ENCODE measurements around the gene EIF3K. TPM values are rescaled to one million over a fixed set of nuclear protein-coding genes. Genes with fewer than 3 reads are reported as not detected.

Gene EIF3K
- total and polyA plus RNA-seq, 2 of the 8 experiments (the other 6 are each of a cell fraction or from before 2014, with no cell fraction given) = 329 to 937 TPM

GRCh38 chr19:38580080-38580479 is 38.9 kb upstream of the EIF3K start:
- TF ChIP-seq EP300 (IDR thresholded peaks at IDR 0.05; ENCODE audit: borderline replicate concordance in 1 of 2, low read depth in 2 of 2, low read length in 2 of 2) = no peak
- TF ChIP-seq CBX5 (IDR thresholded peaks at IDR 0.05; ENCODE audit: low read depth, low read length) = no peak
- TF ChIP-seq BCL11A (IDR thresholded peaks at IDR 0.05; ENCODE audit: low read depth in 2 of 2, low read length in 2 of 2) = no peak
- TF ChIP-seq KDM5A (IDR thresholded peaks at IDR 0.05; ENCODE audit: low read length) = no peak
- FAIRE-seq (no peak), DNase-seq (ENCODE audit: low read depth in 1 of 2, low spot score in 2 of 2) (no peak)
- no peak overlapping the region for H2BK120ac ChIP-seq (replicated peaks; ENCODE audit: low read depth, low read length)
- peaks cover 0 to 2% (median 0%) of the 10 kb centered on the region in 4 experiments; a peak in 2 of 8 replicates for H3K36me3 ChIP-seq (ENCODE audit: control insufficient read depth in 2 of 4, insufficient read depth in 4 of 4, low read length in 3 of 4)
- H3K79me2 ChIP-seq (ENCODE audit: control insufficient read depth in 1 of 2, insufficient read depth in 2 of 2, low read length in 2 of 2) = no peaks in the 10 kb centered on the region
- no peak overlapping the region for H3K14ac ChIP-seq (ENCODE audit: insufficient read length)
- H3K27ac ChIP-seq (ENCODE audit: low read depth, low read length) = no peak overlapping the region
- no peak overlapping the region for H3K4ac ChIP-seq (replicated peaks; ENCODE audit: insufficient read length, low read depth, low read length)
- H4K5ac ChIP-seq (ENCODE audit: insufficient read length, low read depth, low read length) = no peak overlapping the region
- H3K23ac ChIP-seq (ENCODE audit: insufficient read length) = no peak overlapping the region
- no peak overlapping the region for H4K91ac ChIP-seq (replicated peaks; ENCODE audit: insufficient read length, low read length)
- no peak overlapping the region for H3K4me3 ChIP-seq (ENCODE audit: extremely low read depth in 1 of 4, insufficient read depth in 2 of 4, low read depth in 3 of 4, low read length in 4 of 4)
- 91% methylated on average over 13 of the region's 15 CpGs; no CpG with 5 or more reads in 1 of the 2 experiments for WGBS, 2 experiments (ENCODE audit: extremely low coverage in 1 of 2, insufficient coverage in 1 of 2, insufficient read length in 1 of 2, insufficient replicate concordance in 2 of 2, low coverage in 1 of 2, low lambda C conversion rate in 2 of 2, missing lambda C conversion rate in 1 of 2)
- no peak overlapping the region for H2BK5ac ChIP-seq (ENCODE audit: low read depth, low read length)
- POLR2A ChIA-PET (ENCODE audit: partially characterized antibody) = interaction anchor here (1.2 kb wide), 1 partner anchor 12 kb away, joined by 4 read pairs; no protein-coding TSS in a partner anchor
- no peaks in the 10 kb centered on the region for H4K20me1 ChIP-seq (replicated peaks in 1 of 2; ENCODE audit: control insufficient read depth in 1 of 2, insufficient read depth in 2 of 2, low read length in 2 of 2)
- H3K4me2 ChIP-seq (ENCODE audit: insufficient read depth in 1 of 2, low read depth in 2 of 2, low read length in 2 of 2) = no peak overlapping the region
- H2BK12ac ChIP-seq (ENCODE audit: low read depth, low read length) = no peak overlapping the region
- no peaks in the 10 kb centered on the region for H3K4me1 ChIP-seq (replicated peaks in 1 of 4; ENCODE audit: control insufficient read depth in 3 of 4, insufficient read depth in 4 of 4, low read length in 3 of 4)
- H2BK15ac ChIP-seq (ENCODE audit: low read length) = no peak overlapping the region
- H2BK20ac ChIP-seq (ENCODE audit: low read length) = no peak overlapping the region
- no peaks in the 10 kb centered on the region for H3K27me3 ChIP-seq (replicated peaks in 1 of 4; ENCODE audit: control insufficient read depth in 3 of 4, extremely low read depth in 1 of 4, insufficient read depth in 3 of 4, low read length in 3 of 4)
- H3K9ac ChIP-seq (replicated peaks in 1 of 4; ENCODE audit: extremely low read depth in 1 of 4, low read depth in 3 of 4, low read length in 3 of 4) = no peak overlapping the region
- CTCF ChIA-PET (ENCODE audit: partially characterized antibody) = interaction anchor here (0.7 to 2.5 kb wide), 2 partner anchors 54 to 67 kb away, joined by 3 to 5 read pairs; no protein-coding TSS in a partner anchor
- H3K79me1 ChIP-seq (ENCODE audit: low read depth, low read length) = no peaks in the 10 kb centered on the region
- no peak overlapping the region for H4K8ac ChIP-seq (ENCODE audit: extremely low read depth, insufficient read depth, low read length)
- H3K56ac ChIP-seq (replicated peaks; ENCODE audit: insufficient read length, low read depth, low read length) = no peak overlapping the region
- H3K23me2 ChIP-seq (ENCODE audit: low read depth, low read length) = no peaks in the 10 kb centered on the region
- no peak overlapping the region for H2AFZ ChIP-seq (ENCODE audit: low read length)
- H2AK5ac ChIP-seq (ENCODE audit: low read depth, low read length) = no peak overlapping the region
- no peaks in the 10 kb centered on the region for H3K9me3 ChIP-seq (ENCODE audit: insufficient read depth in 2 of 2, low read depth in 1 of 2, low read length in 1 of 2)
- no peak overlapping the region for H3K18ac ChIP-seq (ENCODE audit: extremely low read depth, low read length)

All from H1 (cell line).